HL-60 (cell line): ENCODE data around the gene SLC52A3.

Experiments used
- DNase-seq, 2 experiments: peaks; one replicate each; pipeline ENCODE4 v3.0.0-alpha.2; 2010 to 2020; ENCODE audit warnings: low read depth in 1 of 2, low spot score in 1 of 2
- H3K27ac ChIP-seq: fragments of 250-450 bp; sonication (Bioruptor Pico); replicated peaks from 2 replicates; pipeline ENCODE4 v1.5.1; 2020; ENCODE audit warnings: mild to moderate bottlenecking, moderate library complexity
- H3K27me3 ChIP-seq: fragments of 250-450 bp; sonication (Bioruptor Pico); 2 replicates; pipeline ENCODE4 v1.5.1; 2021; ENCODE audit warnings: mild to moderate bottlenecking, moderate library complexity; ENCODE audit not compliant: insufficient read depth, poor library complexity, severe bottlenecking
- H3K4me3 ChIP-seq: replicated peaks from 2 replicates; pipeline ENCODE4 v1.5.1; 2011; ENCODE audit warnings: mild to moderate bottlenecking, control low read depth, low read length; ENCODE audit not compliant: insufficient read depth
- CTCF ChIP-seq: IDR thresholded peaks from one replicate; pipeline ENCODE4 v1.5.1; 2011; ENCODE audit warnings: low read length, control low read depth, inconsistent platforms; ENCODE audit not compliant: insufficient read depth
- GABPA ChIP-seq: IDR thresholded peaks from 2 replicates; pipeline ENCODE4 v1.6.1; 2012; ENCODE audit warnings: low read depth
- POLR2AphosphoS5 ChIP-seq: IDR thresholded peaks from 2 replicates; pipeline ENCODE4 v1.6.1; 2012; ENCODE audit warnings: low read depth
- SPI1 ChIP-seq: IDR thresholded peaks from 2 replicates; pipeline ENCODE4 v1.6.1; 2012; ENCODE audit warnings: low read depth, mild to moderate bottlenecking, borderline replicate concordance
- TF ChIP-seq, protein P1 (sequence below): IDR thresholded peaks from 2 replicates; pipeline ENCODE4 v1.6.1; 2012; ENCODE audit warnings: low read depth; ENCODE audit not compliant: insufficient replicate concordance

Gene SLC52A3

GRCh38 chr20:774660-775057, 6.4 kb upstream of the SLC52A3 start:
- no peak for DNase-seq
- no peak for TF ChIP-seq CTCF
- TF ChIP-seq POLR2AphosphoS5: no peak
- TF ChIP-seq GABPA: no peak
- TF ChIP-seq, protein P1, sequence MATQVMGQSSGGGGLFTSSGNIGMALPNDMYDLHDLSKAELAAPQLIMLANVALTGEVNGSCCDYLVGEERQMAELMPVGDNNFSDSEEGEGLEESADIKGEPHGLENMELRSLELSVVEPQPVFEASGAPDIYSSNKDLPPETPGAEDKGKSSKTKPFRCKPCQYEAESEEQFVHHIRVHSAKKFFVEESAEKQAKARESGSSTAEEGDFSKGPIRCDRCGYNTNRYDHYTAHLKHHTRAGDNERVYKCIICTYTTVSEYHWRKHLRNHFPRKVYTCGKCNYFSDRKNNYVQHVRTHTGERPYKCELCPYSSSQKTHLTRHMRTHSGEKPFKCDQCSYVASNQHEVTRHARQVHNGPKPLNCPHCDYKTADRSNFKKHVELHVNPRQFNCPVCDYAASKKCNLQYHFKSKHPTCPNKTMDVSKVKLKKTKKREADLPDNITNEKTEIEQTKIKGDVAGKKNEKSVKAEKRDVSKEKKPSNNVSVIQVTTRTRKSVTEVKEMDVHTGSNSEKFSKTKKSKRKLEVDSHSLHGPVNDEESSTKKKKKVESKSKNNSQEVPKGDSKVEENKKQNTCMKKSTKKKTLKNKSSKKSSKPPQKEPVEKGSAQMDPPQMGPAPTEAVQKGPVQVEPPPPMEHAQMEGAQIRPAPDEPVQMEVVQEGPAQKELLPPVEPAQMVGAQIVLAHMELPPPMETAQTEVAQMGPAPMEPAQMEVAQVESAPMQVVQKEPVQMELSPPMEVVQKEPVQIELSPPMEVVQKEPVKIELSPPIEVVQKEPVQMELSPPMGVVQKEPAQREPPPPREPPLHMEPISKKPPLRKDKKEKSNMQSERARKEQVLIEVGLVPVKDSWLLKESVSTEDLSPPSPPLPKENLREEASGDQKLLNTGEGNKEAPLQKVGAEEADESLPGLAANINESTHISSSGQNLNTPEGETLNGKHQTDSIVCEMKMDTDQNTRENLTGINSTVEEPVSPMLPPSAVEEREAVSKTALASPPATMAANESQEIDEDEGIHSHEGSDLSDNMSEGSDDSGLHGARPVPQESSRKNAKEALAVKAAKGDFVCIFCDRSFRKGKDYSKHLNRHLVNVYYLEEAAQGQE: no peak
- TF ChIP-seq SPI1: no peak
- Histone ChIP-seq H3K4me3 (no peak overlapping the region), H3K27ac (no peak overlapping the region), H3K27me3 (no peaks in the 10 kb centered on the region)

GRCh38 chr20:774016-774659, 5.8 kb upstream of the SLC52A3 start:
- no peak overlapping the region for H3K4me3 ChIP-seq
- no peaks in the 10 kb centered on the region for H3K27me3 ChIP-seq
- no peak overlapping the region for H3K27ac ChIP-seq
- peak in 1 of 2 experiments; percentile 28 for DNase-seq
- TF ChIP-seq CTCF: no peak
- TF ChIP-seq GABPA: no peak

DNA sequence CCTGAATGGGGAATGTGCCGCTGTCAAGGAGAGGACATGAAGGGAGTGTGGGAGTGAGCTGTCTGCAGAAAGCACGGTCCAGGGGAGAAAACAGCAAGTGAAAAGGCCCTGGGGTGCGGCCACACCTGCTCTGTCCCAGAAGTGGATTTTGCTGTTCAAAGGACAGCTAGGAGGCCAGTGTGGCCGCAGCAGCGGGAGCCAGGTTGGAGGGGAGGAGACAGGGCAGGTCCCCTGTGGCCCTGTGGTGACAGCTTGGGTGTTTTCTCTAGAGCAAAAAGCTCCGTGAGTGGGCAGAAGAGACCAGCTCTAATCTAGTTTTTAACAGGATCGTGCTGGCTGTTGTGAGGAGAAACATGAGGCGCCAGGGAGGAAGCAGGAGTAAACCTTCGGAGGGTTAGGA, 4.5 kb upstream of the SLC52A3 start:
- TF ChIP-seq, protein P1: no peak
- TF ChIP-seq GABPA (no peak), CTCF (no peak), SPI1 (no peak), POLR2AphosphoS5 (no peak)
- Histone ChIP-seq H3K27me3 (no peaks in the 10 kb centered on the region), H3K4me3 (no peak overlapping the region), H3K27ac (no peak overlapping the region)
- no peak for DNase-seq
